Neural cell (in vitro differentiated cells): ENCODE results near the gene SRP14. TPM values are rescaled to one million over a fixed set of nuclear protein-coding genes. Genes with fewer than 3 reads are reported as not detected.

Experiments
- H2AFZ ChIP-seq: fragments of 200-600, 300-800 bp; sonication (generic), shearing (Covaris generic); 2 replicates; pipeline ENCODE4 v1.6.0; 2014; ENCODE audit warnings: low read depth, mild to moderate bottlenecking, antibody characterized with exemption, low read length, moderate library complexity
- H3F3A ChIP-seq: fragments of 200-600 bp; shearing (Covaris generic); 2 replicates; pipeline ENCODE4 v1.6.1; 2016; ENCODE audit warnings: mild to moderate bottlenecking, moderate library complexity, mixed read lengths, antibody characterized with exemption, low read length; ENCODE audit not compliant: insufficient read depth, poor library complexity, severe bottlenecking
- H3K27ac ChIP-seq: fragments of 200-600, 300-800 bp; sonication (generic), shearing (Covaris generic); 2 replicates; pipeline ENCODE4 v1.5.1; 2014; ENCODE audit warnings: mild to moderate bottlenecking, low read length, moderate library complexity
- H3K27me3 ChIP-seq: fragments of 300-800, 200-600 bp; sonication (generic), shearing (Covaris generic); 2 replicates; pipeline ENCODE4 v1.6.0; 2014; ENCODE audit warnings: mild to moderate bottlenecking, low read depth, low read length, moderate library complexity; ENCODE audit not compliant: insufficient read depth
- H3K36me3 ChIP-seq: fragments of 300-800, 200-600 bp; sonication (generic), shearing (Covaris generic); 2 replicates; pipeline ENCODE4 v1.5.1; 2014; ENCODE audit warnings: mild to moderate bottlenecking, antibody characterized with exemption, low read length, moderate library complexity; ENCODE audit not compliant: insufficient read depth
- H3K4me2 ChIP-seq: fragments of 300-800, 200-600 bp; sonication (generic), shearing (Covaris generic); 2 replicates; pipeline ENCODE4 v1.6.0; 2014; ENCODE audit warnings: mild to moderate bottlenecking, low read length
- H3K4me3 ChIP-seq: fragments of 300-800, 200-600 bp; sonication (generic), shearing (Covaris generic); 2 replicates; pipeline ENCODE4 v1.5.1; 2014; ENCODE audit warnings: mild to moderate bottlenecking, low read length, moderate library complexity
- H3K79me2 ChIP-seq: fragments of 200-600 bp; shearing (Covaris generic); replicated peaks from 2 replicates; pipeline ENCODE4 v1.6.0; 2014; ENCODE audit warnings: mild to moderate bottlenecking, low read length, moderate library complexity; ENCODE audit not compliant: insufficient read depth
- H3K9ac ChIP-seq: fragments of 300-800, 200-600 bp; sonication (generic), shearing (Covaris generic); 2 replicates; pipeline ENCODE4 v1.6.1; 2016; ENCODE audit warnings: mild to moderate bottlenecking, low read length, mixed read lengths
- H3K9me2 ChIP-seq: fragments of 200-600 bp; shearing (Covaris generic); 2 replicates; pipeline ENCODE4 v1.6.1; 2016; ENCODE audit warnings: mild to moderate bottlenecking, low read length, mixed read lengths; ENCODE audit not compliant: insufficient read depth
- H3K9me3 ChIP-seq: fragments of 200-600, 300-800 bp; sonication (generic), shearing (Covaris generic); 2 replicates; pipeline ENCODE4 v1.6.1; 2016; ENCODE audit warnings: mild to moderate bottlenecking, mixed run types, low read length, moderate library complexity, mixed read lengths
- H4K20me1 ChIP-seq: fragments of 200-600 bp; shearing (Covaris generic); 2 replicates; pipeline ENCODE4 v1.6.1; 2016; ENCODE audit warnings: mild to moderate bottlenecking, mixed run types; ENCODE audit not compliant: insufficient read depth
- CTCF ChIP-seq: fragments of 450-650 bp; IDR thresholded peaks from 2 replicates; pipeline ENCODE4 v1.5.1; 2014; ENCODE audit warnings: antibody characterized with exemption, mild to moderate bottlenecking, moderate library complexity; ENCODE audit not compliant: poor library complexity, severe bottlenecking
- EP300 ChIP-seq: fragments of 450-650 bp; conservative IDR thresholded peaks from 2 replicates; pipeline ENCODE4 v1.6.1; 2014; ENCODE audit warnings: antibody characterized with exemption, mild to moderate bottlenecking, moderate library complexity; ENCODE audit not compliant: poor library complexity, severe bottlenecking
- EZH2 ChIP-seq: fragments of 200-600, 300-800 bp; shearing (Covaris generic), sonication (generic); IDR thresholded peaks from 2 replicates; pipeline ENCODE4 v1.6.1; 2014; ENCODE audit warnings: antibody characterized with exemption, low read length, borderline replicate concordance, mild to moderate bottlenecking; ENCODE audit not compliant: insufficient read depth, poor library complexity, severe bottlenecking
- MXI1 ChIP-seq: fragments of 450-650 bp; conservative IDR thresholded peaks from 2 replicates; pipeline ENCODE4 v1.6.1; 2014; ENCODE audit warnings: antibody characterized with exemption, mild to moderate bottlenecking; ENCODE audit not compliant: poor library complexity, severe bottlenecking
- POLR2AphosphoS5 ChIP-seq: IDR thresholded peaks from 2 replicates; pipeline ENCODE4 v1.6.1; 2012
- RAD21 ChIP-seq: fragments of 450-650 bp; conservative IDR thresholded peaks from 2 replicates; pipeline ENCODE4 v1.6.1; 2014; ENCODE audit warnings: antibody characterized with exemption, mild to moderate bottlenecking, moderate library complexity
- REST ChIP-seq: IDR thresholded peaks from 2 replicates; pipeline ENCODE4 v1.6.1; 2012; ENCODE audit warnings: borderline replicate concordance
- SMC3 ChIP-seq: fragments of 450-650 bp; conservative IDR thresholded peaks from 2 replicates; pipeline ENCODE4 v1.6.1; 2014; ENCODE audit warnings: antibody characterized with exemption, mild to moderate bottlenecking, moderate library complexity; ENCODE audit not compliant: poor library complexity
- TAF1 ChIP-seq: IDR thresholded peaks from 2 replicates; pipeline ENCODE4 v1.6.1; 2012; ENCODE audit warnings: low read depth
- polyA plus RNA-seq: library from polyadenylated mRNA; depleted of rRNA; stranded (reverse); fragments of >200 nt; gene quantifications from 2 replicates; pipeline ENCODE4 v1.2.3, GENCODE V29; 2014

Gene SRP14
- polyA plus RNA-seq, 1 donor from 2014 or later, result 490 TPM

- Histone ChIP-seq H3K27me3 (no peaks in the 10 kb centered on the region), H3K9me3 (no peaks in the 10 kb centered on the region), H4K20me1 (no peaks in the 10 kb centered on the region), H2AFZ (no peak overlapping the region), H3K9me2 (no peaks in the 10 kb centered on the region), H3K4me2 (no peak overlapping the region), H3K27ac (no peak overlapping the region), H3K36me3 (no peaks in the 10 kb centered on the region), H3K79me2 (peaks cover 11% of the 10 kb centered on the region), H3F3A (no peaks in the 10 kb centered on the region), H3K9ac (no peak overlapping the region), H3K4me3 (no peak overlapping the region)
- no peak for TF ChIP-seq POLR2AphosphoS5
- TF ChIP-seq MXI1, result no peak
Measured at GRCh38 chr15:40042791-40043320, 3.9 kb upstream of the SRP14 start.

- Histone ChIP-seq H3K27me3 (no peaks in the 10 kb centered on the region), H3K36me3 (peaks cover 6% of the 10 kb centered on the region), H4K20me1 (no peaks in the 10 kb centered on the region), H3K27ac (no peak overlapping the region), H3K9me3 (no peaks in the 10 kb centered on the region), H3K9ac (no peak overlapping the region), H3K9me2 (no peaks in the 10 kb centered on the region), H3K79me2 (peaks cover 20% of the 10 kb centered on the region), H3K4me3 (no peak overlapping the region), H3K4me2 (no peak overlapping the region), H3F3A (no peaks in the 10 kb centered on the region), H2AFZ (no peak overlapping the region)
- TF ChIP-seq MXI1 (no peak), SMC3 (no peak), EZH2 (no peak), POLR2AphosphoS5 (no peak), EP300 (no peak), RAD21 (no peak), REST (no peak), TAF1 (no peak), CTCF (no peak)
Measured at GRCh38 chr15:40040770-40041169, 1.8 kb upstream of the SRP14 start.

- no peak overlapping the region for H3K27ac ChIP-seq
- no peak overlapping the region for H3K4me2 ChIP-seq
- TF ChIP-seq TAF1, result no peak
- no peak for TF ChIP-seq EZH2
- TF ChIP-seq CTCF, result no peak
- TF ChIP-seq SMC3, result no peak
- TF ChIP-seq REST, result no peak
- TF ChIP-seq RAD21, result no peak
- no peak overlapping the region for H2AFZ ChIP-seq
- no peak overlapping the region for H3K9ac ChIP-seq
- no peaks in the 10 kb centered on the region for H3K9me3 ChIP-seq
- peaks cover 20% of the 10 kb centered on the region for H3K79me2 ChIP-seq
- no peaks in the 10 kb centered on the region for H3K9me2 ChIP-seq
- peaks cover 6% of the 10 kb centered on the region for H3K36me3 ChIP-seq
- H4K20me1 ChIP-seq, result no peaks in the 10 kb centered on the region
- no peak overlapping the region for H3K4me3 ChIP-seq
- no peaks in the 10 kb centered on the region for H3F3A ChIP-seq
- no peaks in the 10 kb centered on the region for H3K27me3 ChIP-seq
Measured at GRCh38 chr15:40040293-40040635, 1.3 kb upstream of the SRP14 start.
